Esophagus muscularis mucosa (tissue), 4 donors: Measurements from ENCODE around the gene BTBD7. TPM values are rescaled to one million over a fixed set of nuclear protein-coding genes. Genes with fewer than 3 reads are reported as not detected.

Experiments
- DNase-seq: peaks from one replicate; pipeline ENCODE4 v3.0.0-alpha.2; 2017; ENCODE audit errors: extremely low spot score
- H3K27ac ChIP-seq, 4 donors: fragments of 200-600 bp; sonication (generic); replicated peaks in 1 of 4; 1 replicate in 3 of 4; 2 replicates in 1 of 4; pipeline ENCODE4 v1.5.1; 2016 to 2019; ENCODE audit warnings: mild to moderate bottlenecking in 1 of 4
- H3K27me3 ChIP-seq, 4 donors: fragments of 200-600 bp; sonication (generic); one replicate each; pipeline versions ENCODE4 v1.5.1 to v1.6.0; 2016 to 2019
- H3K36me3 ChIP-seq, 4 donors: fragments of 200-600 bp; sonication (generic); one replicate each; pipeline ENCODE4 v1.5.1; 2016 to 2019
- H3K4me1 ChIP-seq, 4 donors: fragments of 200-600 bp; sonication (generic); one replicate each; pipeline ENCODE4 v1.5.1; 2016 to 2019
- H3K4me3 ChIP-seq, 4 donors: fragments of 200-600 bp; sonication (generic); 1 replicate in 2 of 4; 2 replicates in 2 of 4; pipeline ENCODE4 v1.5.1; 2016 to 2019; ENCODE audit warnings: mild to moderate bottlenecking in 4 of 4, moderate library complexity in 1 of 4
- H3K9me3 ChIP-seq, 4 donors: fragments of 200-600 bp; sonication (generic); 1 replicate in 3 of 4; 2 replicates in 1 of 4; pipeline ENCODE4 v1.5.1; 2016 to 2019
- CTCF ChIP-seq, 3 experiments: fragments of 200-600 bp in 2 of 3; fragments of 450-650 bp in 1 of 3; sonication (generic) in 2 of 3; IDR thresholded peaks; one replicate each; pipeline ENCODE4 v1.5.1; 2017 to 2019; ENCODE audit warnings: antibody characterized with exemption in 3 of 3, mild to moderate bottlenecking in 2 of 3, moderate library complexity in 1 of 3
- EP300 ChIP-seq: sonication (generic); formaldehyde crosslinking; IDR thresholded peaks from one replicate; pipeline ENCODE4 v1.6.1; 2017; ENCODE audit warnings: antibody characterized with exemption
- POLR2A ChIP-seq: fragments of 450-650 bp; IDR thresholded peaks from one replicate; pipeline ENCODE4 v1.6.1; 2017; ENCODE audit warnings: antibody characterized with exemption, moderate library complexity, mild to moderate bottlenecking, low read depth
- POLR2AphosphoS5 ChIP-seq, 2 donors: sonication (generic); formaldehyde crosslinking; IDR thresholded peaks; one replicate each; pipeline ENCODE4 v1.6.1; 2017; ENCODE audit warnings: antibody characterized with exemption in 2 of 2
- WGBS: methylation state at CpG from one replicate; pipeline ENCODE4 v1.1.5; 2018; 5-methylcytosine and 5-hydroxymethylcytosine counted together
- intact Hi-C: fragments of 100-400 bp; cut with DNase I; formaldehyde crosslinking; loops from one replicate; pipeline ENCODE4 v1.15.1; 2023
- total RNA-seq, 4 donors: library from RNA; depleted of rRNA; stranded (reverse); fragments of >200 nt; gene quantifications; one replicate each; pipeline versions ENCODE4 v1.1.0 to v1.2.1, GENCODE V29; 2016

BTBD7 gene
- total RNA-seq, 4 donors from 2014 or later = 28.8 to 35.7 (median 30.1) TPM

- intact Hi-C loops = no loop called here
- no peak for DNase-seq
- peaks cover 3 to 18% (median 16%) of the 10 kb centered on the region in 4 donors for H3K4me1 ChIP-seq
- 94% methylated on average over 16 of the region's 16 CpGs for WGBS
- peak overlapping the region in 1 of 4 donors; percentile 55 for H3K4me3 ChIP-seq
- peaks cover 16 to 42% (median 34%) of the 10 kb centered on the region in 4 donors for H3K36me3 ChIP-seq
- TF ChIP-seq POLR2A (no peak), POLR2AphosphoS5 (IDR thresholded peaks at IDR 0.05) (no peak), CTCF (IDR thresholded peaks at IDR 0.05) (no peak), EP300 (no peak)
- H3K27me3 ChIP-seq = no peaks in the 10 kb centered on the region
- no peak overlapping the region for H3K27ac ChIP-seq
- no peaks in the 10 kb centered on the region for H3K9me3 ChIP-seq
Measured at GRCh38 chr14:93230539-93230938, 102.3 kb downstream of the BTBD7 start.

DNA sequence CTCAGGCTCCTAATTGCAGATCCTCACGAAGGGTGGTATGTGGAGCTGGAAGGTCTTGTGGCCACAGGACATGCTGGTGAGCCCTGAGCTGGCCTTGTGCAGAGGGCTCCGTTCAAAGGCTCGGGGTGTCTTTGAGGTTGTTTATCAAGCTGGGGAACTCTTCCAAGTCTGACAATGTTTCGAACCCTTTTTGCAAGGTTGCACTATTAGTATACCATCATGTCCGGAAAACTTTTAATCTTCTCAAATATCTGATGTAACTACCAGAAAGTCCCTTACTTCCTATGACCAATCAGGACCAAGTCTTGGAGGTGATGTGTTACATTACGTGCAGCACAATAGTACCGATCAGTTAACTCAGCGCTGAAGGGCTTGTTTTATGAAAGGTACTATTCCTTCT, 104.3 kb downstream of the BTBD7 start:
- H3K36me3 ChIP-seq = peaks cover 17 to 62% (median 51%) of the 10 kb centered on the region in 4 donors
- no peak overlapping the region for H3K27ac ChIP-seq
- WGBS = 95% methylated on average over 8 of the region's 8 CpGs
- no peak for TF ChIP-seq POLR2AphosphoS5 (IDR thresholded peaks at IDR 0.05)
- TF ChIP-seq POLR2A = no peak
- peaks cover 3 to 18% (median 16%) of the 10 kb centered on the region in 4 donors for H3K4me1 ChIP-seq
- no peaks in the 10 kb centered on the region for H3K9me3 ChIP-seq
- H3K27me3 ChIP-seq = no peaks in the 10 kb centered on the region
- intact Hi-C loops = no loop called here
- no peak overlapping the region for H3K4me3 ChIP-seq
- no peak for DNase-seq

DNA sequence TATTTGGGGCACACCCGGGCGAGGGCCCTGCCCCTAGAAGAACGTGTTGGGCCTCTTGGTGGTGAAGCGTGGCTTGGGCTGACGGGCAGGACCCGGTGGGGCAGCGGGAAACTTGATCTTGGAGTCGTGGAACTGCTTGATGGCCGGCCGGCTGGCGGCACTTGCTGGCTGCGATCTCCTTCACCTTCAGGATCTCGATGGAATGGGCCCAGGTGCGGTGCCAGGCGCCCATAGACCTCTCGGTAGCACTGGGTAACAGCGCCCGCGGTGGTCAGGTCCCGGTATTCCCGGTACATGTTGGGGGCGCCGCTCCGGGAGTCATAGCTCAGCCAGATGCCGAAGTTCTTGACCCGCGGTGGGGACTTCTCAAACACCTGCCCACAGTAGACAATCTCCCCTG, 109.3 kb downstream of the BTBD7 start:
- intact Hi-C loops = no loop called here
- 97% methylated on average over 27 of the region's 27 CpGs for WGBS
- peaks cover 53 to 100% (median 89%) of the 10 kb centered on the region in 4 donors for H3K36me3 ChIP-seq

DNA sequence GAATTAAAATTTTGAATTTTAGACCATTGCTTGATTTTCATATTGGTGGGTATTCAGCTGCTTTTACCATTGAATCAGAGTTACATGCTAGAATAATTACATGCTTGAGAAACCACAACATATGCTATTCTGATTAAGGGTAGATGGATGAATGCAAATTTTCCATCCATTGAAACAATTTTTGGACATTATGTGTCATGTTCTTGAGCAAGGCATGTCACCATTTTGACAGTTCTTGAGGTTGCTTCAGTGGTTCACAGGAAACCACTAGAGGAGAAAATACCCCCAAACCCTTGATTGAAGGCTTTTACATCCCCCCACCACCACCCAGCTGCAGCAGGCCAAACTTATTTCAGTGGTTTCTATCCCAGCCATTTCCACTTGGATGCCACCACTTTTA, 112.3 kb downstream of the BTBD7 start:
- peaks cover 60 to 100% (median 94%) of the 10 kb centered on the region in 4 donors for H3K36me3 ChIP-seq
- intact Hi-C loops = no loop called here

More for the DNA sequence above, 109.3 kb downstream of the BTBD7 start:
- H3K4me1 ChIP-seq = no peaks in the 10 kb centered on the region
- TF ChIP-seq POLR2A (no peak), POLR2AphosphoS5 (IDR thresholded peaks at IDR 0.05) (no peak), EP300 (no peak), CTCF (IDR thresholded peaks at IDR 0.05) (no peak)
- H3K27me3 ChIP-seq = no peaks in the 10 kb centered on the region
- H3K9me3 ChIP-seq = no peaks in the 10 kb centered on the region
- no peak overlapping the region for H3K4me3 ChIP-seq
- DNase-seq = no peak
- no peak overlapping the region for H3K27ac ChIP-seq

GRCh38 chr14:93219103-93219726, 113.6 kb downstream of the BTBD7 start:
- no peak overlapping the region for H3K27ac ChIP-seq
- H3K4me3 ChIP-seq = no peak overlapping the region
- DNase-seq = no peak
- TF ChIP-seq POLR2A (no peak), CTCF (IDR thresholded peaks at IDR 0.05) (peak; percentile 21 to 39 (median 21))
- 54% methylated on average over 3 of the region's 3 CpGs for WGBS
- H3K9me3 ChIP-seq = no peaks in the 10 kb centered on the region
- H3K36me3 ChIP-seq = peaks cover 68 to 100% (median 97%) of the 10 kb centered on the region in 4 donors
- H3K4me1 ChIP-seq = no peaks in the 10 kb centered on the region
- no peaks in the 10 kb centered on the region for H3K27me3 ChIP-seq
- intact Hi-C loops = no loop called here

More for the DNA sequence above, 112.3 kb downstream of the BTBD7 start:
- Histone ChIP-seq H3K4me1 (no peaks in the 10 kb centered on the region), H3K27me3 (no peaks in the 10 kb centered on the region), H3K27ac (no peak overlapping the region), H3K9me3 (no peaks in the 10 kb centered on the region), H3K4me3 (no peak overlapping the region)
- TF ChIP-seq CTCF (IDR thresholded peaks at IDR 0.05) = no peak
- no peak for TF ChIP-seq POLR2A
- DNase-seq = no peak
